ENCODE data around the gene CUTA. TPM values are rescaled to one million over a fixed set of nuclear protein-coding genes. Genes with fewer than 3 reads are reported as not detected.
A peak's percentile ranks its signal among the peaks of the same experiment; 100 is the strongest.

CUTA gene
- total RNA-seq, 2 experiments from 2014 or later: 176 to 185 TPM

GRCh38 chr6:33413241-33414120 lies 4.4 kb downstream of the CUTA start:
- H3K9me3 ChIP-seq (ENCODE audit: control insufficient read depth in 1 of 2, insufficient read depth in 1 of 2, low read length in 2 of 2): no peaks in the 10 kb centered on the region
- Mint-ChIP-seq H3K4me3 (peak overlapping the region; percentile 94), H3K27me3 (no peaks in the 10 kb centered on the region), H3K36me3 (ENCODE audit: low read depth) (peaks cover 74% of the 10 kb centered on the region), H3K4me1 (ENCODE audit: low read depth) (peaks cover 82% of the 10 kb centered on the region), H3K27ac (peak overlapping the region; percentile 98), H3K9me3 (no peaks in the 10 kb centered on the region)
- ATAC-seq (ENCODE audit: poor library complexity) (no peak), DNase-seq (peak in 1 of 14 experiments; percentile 23)
- TF ChIP-seq CTCF (IDR thresholded peaks at IDR 0.05): no peak
- peaks cover 42% of the 10 kb centered on the region for H3K36me3 ChIP-seq (ENCODE audit: insufficient read depth, low read length)
- ChIA-PET CTCF (no interaction called here), POLR2A (interaction anchor here (1.0 to 1.2 kb wide), 2 partner anchors 12 to 18 kb away, joined by 3 to 5 read pairs; no protein-coding TSS in a partner anchor)
- H3K4me1 ChIP-seq (ENCODE audit: insufficient read depth, low read length): peaks cover 80% of the 10 kb centered on the region
- no peak overlapping the region for H3K4me3 ChIP-seq (ENCODE audit: low read length)
- H3K27me3 ChIP-seq (ENCODE audit: control insufficient read depth in 1 of 2, insufficient read depth in 2 of 2, low read length in 2 of 2): no peaks in the 10 kb centered on the region
- intact Hi-C loops (cut with DNase I, micrococcal nuclease): loop anchor here in 1 of 2 experiments (5.0 kb wide), 1 partner anchor 211 kb away; the partner anchor contains the start of genes HSD17B8, RXRB and SLC39A7
- no peak overlapping the region for H3K27ac ChIP-seq (ENCODE audit: low read depth in 1 of 2, low read length in 2 of 2)

- CTCF ChIA-PET: interaction anchor here (1.2 kb wide), 1 partner anchor 12 kb away, joined by 3 read pairs; no protein-coding TSS in a partner anchor
- peak overlapping the region; percentile 91 to 99 for H3K27ac ChIP-seq (ENCODE audit: low read depth in 1 of 2, low read length in 2 of 2)
Observed at GRCh38 chr6:33412140-33413009, 5.5 kb downstream of the CUTA start.

More at GRCh38 chr6:33412140-33413009, 5.5 kb downstream of the CUTA start:
- H3K27me3 ChIP-seq (ENCODE audit: control insufficient read depth in 1 of 2, insufficient read depth in 2 of 2, low read length in 2 of 2): no peaks in the 10 kb centered on the region
- Mint-ChIP-seq H3K4me1 (ENCODE audit: low read depth) (peaks cover 72% of the 10 kb centered on the region), H3K9me3 (no peaks in the 10 kb centered on the region), H3K27ac (peak overlapping the region; percentile 98), H3K4me3 (peak overlapping the region; percentile 94), H3K27me3 (no peaks in the 10 kb centered on the region), H3K36me3 (ENCODE audit: low read depth) (peaks cover 66% of the 10 kb centered on the region)
- POLR2A ChIA-PET: interaction anchor here (1.1 to 2.8 kb wide), 4 partner anchors 13 to 159 kb away, joined by 5 to 19 read pairs (median 8); no protein-coding TSS in a partner anchor
- peaks cover 72% of the 10 kb centered on the region for H3K4me1 ChIP-seq (ENCODE audit: insufficient read depth, low read length)
- DNase-seq (no peak), ATAC-seq (ENCODE audit: poor library complexity) (no peak)
- H3K9me3 ChIP-seq (ENCODE audit: control insufficient read depth in 1 of 2, insufficient read depth in 1 of 2, low read length in 2 of 2): no peaks in the 10 kb centered on the region
- H3K36me3 ChIP-seq (ENCODE audit: insufficient read depth, low read length): peaks cover 42% of the 10 kb centered on the region
- no peak for TF ChIP-seq CTCF (IDR thresholded peaks at IDR 0.05)
- intact Hi-C loops (cut with DNase I, micrococcal nuclease): loop anchor here in 1 of 2 experiments (5.0 kb wide), 1 partner anchor 210 kb away; the partner anchor contains the start of genes HSD17B8, RXRB and SLC39A7
- peak overlapping the region; percentile 81 for H3K4me3 ChIP-seq (ENCODE audit: low read length)
